Germinal center (tissue), 1 donor: ENCODE results near the gene LAMC1.
"Not testable (repeated sequence)": the region's sequence is repeated elsewhere in the genome, so short reads cannot be mapped to it uniquely, and the experiment has no call there.

Source experiments
- DNase-seq: peaks from one replicate; pipeline ENCODE4 v3.0.0; 2012; ENCODE audit warnings: mixed read lengths, low spot score

The LAMC1 gene

DNA sequence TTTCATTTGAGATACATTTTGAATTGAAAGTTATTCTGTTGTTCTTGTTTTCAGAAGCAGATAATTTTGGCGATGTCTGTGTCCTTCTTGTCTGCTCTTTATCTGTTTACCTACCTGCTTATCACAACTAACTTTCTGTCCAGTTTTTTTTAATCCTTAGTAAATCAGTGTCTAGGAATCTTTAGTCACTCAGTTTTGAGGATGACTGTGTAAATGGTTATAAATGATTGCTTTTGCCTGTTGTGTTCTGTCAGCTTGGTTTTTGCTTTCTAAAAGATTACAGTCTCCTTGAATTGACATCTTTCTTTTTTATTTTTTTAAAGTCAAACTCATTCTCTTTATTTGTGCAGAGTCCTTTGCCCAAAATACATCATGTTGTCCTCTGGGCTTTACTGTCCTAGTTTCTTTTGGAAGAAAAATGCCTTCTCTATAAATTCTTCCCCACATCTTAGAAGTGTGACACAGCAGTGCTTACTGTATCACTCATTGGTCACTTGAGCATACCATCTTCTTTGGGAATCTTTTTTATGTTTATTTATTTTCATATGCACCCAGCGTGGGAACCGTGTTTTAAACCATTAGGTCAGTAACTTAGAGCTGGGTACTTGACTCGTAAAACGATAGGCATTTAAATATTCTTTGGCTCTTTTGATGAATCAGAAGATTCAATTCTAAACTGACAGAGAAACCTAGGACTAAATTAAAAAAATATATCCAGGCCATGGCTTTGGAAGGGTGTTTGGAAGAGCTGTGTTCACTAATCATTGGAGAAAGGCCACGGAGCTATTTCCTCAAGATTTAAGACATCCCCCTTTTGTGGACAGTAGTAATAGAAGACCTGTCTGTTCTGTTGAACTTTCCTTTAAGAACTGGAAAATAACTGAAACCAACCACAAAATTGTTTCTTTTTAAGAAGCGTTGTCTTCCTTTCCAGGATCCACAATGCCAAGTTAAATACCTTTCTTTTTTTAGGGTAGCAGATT, 20.9 kb downstream of the LAMC1 start:
- no peak for DNase-seq

- DNase-seq: no peak
Measured at GRCh38 chr1:183044893-183045649, 21.9 kb downstream of the LAMC1 start.

- peak; percentile 32 for DNase-seq
Measured at GRCh38 chr1:183048087-183049085, 25.2 kb downstream of the LAMC1 start.

DNA sequence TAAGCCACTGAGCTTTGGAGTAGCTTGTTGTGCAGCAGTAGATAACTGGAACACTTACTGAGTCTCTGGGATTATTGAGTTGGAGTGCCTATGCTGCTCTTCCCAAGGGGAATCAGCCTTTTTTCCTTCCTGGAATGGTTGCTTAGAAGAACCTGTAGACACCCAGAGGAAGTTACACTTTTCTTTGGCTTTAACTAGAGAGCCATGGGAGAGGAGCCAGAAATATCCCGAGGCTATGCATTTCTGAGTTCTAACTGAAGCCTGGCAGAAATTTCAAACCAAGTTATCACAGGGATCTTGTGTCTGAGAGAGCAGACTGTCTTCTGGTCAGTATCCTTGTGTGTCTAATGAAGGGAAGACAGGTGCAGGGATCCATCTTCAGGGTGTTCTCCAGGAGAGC, 28.3 kb downstream of the LAMC1 start:
- no peak for DNase-seq

DNA sequence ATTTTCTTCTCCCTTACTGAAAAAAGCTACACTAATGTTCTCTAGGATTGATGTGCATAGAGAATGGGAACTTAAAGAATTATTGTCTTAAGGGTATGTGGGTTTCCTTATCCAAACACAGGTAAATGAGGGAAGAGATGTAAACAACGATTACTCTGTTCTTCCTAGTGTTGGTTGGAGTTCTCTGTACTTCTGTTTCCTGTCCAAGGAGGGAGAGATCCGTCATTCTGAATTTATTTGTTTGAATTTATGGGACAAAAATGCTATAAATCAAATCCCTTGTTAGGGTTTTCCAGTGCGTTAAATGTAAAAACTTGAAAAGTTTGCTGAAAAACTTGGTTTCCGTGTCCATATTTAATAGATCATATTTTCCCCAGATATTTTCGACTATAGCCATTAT, 29.6 kb downstream of the LAMC1 start:
- no peak for DNase-seq

DNA sequence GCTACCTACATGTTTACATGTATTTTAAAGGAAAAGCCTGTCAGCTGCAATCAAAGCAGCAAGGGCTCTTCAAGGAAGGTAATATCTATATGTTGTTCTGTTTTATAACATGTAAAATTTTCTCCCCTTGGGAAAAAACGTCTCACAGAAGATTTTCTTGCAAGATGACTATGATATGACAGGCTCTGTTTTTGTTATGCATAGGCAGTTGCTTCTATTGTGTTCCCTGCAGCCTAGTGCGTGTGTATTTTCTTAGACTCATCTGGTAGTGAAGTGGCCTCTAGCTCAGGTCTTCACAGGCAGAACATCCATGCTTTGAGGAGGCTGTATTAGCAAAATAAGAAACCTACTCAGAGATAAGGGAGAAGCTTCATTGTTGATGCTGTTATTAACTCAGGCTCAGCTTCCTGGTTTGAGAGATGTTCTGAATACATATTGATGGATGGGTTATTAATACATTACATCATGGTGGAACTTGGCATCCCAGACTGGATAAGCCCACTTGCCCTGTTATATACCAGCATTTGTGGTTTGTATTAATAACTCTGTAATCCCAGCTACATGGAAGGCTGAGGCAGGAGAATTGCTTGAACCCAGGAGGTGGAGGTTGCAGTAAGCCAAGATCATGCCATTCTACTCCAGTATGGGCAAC, 35.8 kb downstream of the LAMC1 start:
- DNase-seq: no peak

DNA sequence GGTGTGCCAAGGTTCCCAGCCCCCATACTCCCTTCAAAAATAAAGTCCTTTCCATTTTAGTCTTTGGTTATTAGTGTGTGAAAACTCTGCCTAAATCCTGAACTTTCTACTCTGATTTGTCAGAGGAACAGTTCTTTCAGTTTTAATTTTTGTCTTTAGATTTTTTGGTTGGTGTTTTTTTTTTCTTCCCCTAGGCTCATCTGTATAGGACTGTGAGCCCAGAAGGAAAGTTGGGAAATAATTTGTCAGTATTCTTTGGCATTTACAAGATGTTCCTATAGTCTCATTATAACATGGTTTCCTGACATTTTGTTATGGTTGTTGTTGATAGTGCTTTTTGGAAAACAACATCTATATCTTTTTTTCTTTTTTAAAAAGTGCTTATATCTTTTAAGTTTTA, 38.0 kb downstream of the LAMC1 start:
- no peak for DNase-seq

DNA sequence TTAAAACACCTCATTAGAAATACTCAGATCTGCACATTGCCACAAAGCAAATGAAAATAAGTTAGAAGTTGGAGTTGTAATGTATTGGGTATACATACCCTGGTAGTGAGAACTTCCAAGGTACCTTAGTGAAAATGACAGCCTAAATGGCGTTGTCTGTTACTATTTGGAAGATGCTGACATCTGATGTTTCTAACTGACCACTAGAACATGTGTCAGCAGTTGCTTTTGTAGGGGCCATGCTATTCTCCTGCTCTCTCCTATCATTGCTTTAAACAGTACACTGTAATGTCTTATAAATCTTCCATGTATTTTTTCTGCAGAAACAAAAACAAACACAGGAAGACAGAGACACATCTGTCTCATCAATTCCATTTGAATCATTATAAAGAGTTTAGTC, 40.1 kb downstream of the LAMC1 start:
- DNase-seq: no peak

DNA sequence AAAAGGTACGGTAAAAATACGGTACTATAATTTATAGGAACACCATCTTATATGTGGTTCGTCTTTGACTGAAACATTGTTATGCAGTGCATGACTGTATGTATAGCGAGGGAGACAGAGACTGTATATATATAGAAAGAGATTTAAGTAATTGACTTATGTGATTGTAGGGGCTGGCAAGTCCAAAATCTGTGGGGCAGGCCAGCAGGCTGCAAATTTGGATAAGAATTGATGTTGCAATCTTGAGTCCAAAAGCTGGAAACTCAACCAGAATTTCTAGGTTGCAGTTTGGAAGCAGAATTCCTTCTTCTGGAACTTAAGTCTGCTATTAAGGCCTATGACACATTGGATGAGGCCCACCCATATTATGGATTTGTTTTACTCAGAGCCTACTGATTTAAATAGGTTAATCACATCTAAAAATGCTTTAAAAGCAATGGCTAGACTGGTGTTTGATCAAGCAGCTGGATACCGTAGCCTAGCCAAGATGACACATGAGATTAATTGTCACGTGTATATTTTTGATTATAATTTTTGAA, 42.0 kb downstream of the LAMC1 start:
- DNase-seq: no peak

DNA sequence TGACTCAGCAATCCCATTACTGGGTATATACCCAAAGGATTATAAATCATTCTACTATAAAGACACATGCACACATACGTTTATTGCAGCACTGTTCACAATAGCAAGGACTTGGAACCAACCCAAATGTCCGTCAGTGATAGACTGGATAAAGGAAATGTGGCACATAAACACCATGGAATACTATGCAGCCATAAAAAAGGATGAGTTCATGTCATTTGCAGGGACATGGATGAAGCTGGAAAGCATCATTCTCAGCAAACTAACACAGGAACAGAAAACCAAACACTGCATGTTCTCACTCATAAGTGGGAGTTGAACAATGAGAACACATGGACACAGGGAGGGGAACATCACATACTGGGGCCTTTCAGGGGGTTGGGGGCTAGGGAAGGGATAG, 43.2 kb downstream of the LAMC1 start:
- not testable (repeated sequence) for DNase-seq

DNA sequence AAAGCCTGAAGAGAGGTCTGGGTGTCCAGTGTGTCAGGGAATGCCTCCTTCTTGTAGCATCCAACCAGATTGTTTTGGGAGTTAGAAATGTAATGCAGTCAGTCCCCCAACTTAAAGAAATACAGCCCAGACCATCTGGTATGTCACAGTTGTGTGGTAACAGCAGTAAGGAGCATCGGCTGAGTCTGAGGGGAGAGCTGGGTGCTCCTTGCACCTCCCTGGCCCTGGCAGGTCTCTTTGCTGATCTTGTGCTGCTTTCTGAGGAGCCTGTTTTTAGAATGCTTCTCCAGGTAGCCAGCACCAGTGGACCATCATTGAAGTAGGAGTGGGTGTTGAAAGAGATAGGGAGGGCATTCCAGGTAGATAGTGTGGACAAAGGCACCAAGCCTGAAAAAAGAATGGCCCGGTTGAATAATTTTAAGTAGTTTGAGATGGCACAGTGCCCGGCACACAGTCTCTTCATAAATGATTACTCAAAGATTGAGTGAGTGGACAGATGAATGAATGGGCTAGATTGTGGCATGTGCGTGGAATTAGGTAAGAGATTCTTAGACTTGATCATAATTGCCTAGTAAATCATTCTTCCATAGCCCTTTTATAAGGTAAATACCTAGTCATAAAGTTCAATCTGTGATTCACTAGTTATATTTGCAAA, 46.5 kb downstream of the LAMC1 start:
- DNase-seq: no peak

- DNase-seq: no peak
Measured at GRCh38 chr1:183070234-183070922, 47.2 kb downstream of the LAMC1 start.

GRCh38 chr1:183070923-183071618, 47.9 kb downstream of the LAMC1 start:
- peak; percentile 24 for DNase-seq

- DNase-seq: not testable (repeated sequence)
Measured at GRCh38 chr1:183072595-183072994, 49.4 kb downstream of the LAMC1 start.

GRCh38 chr1:183073320-183073719, 50.1 kb downstream of the LAMC1 start:
- no peak for DNase-seq

DNA sequence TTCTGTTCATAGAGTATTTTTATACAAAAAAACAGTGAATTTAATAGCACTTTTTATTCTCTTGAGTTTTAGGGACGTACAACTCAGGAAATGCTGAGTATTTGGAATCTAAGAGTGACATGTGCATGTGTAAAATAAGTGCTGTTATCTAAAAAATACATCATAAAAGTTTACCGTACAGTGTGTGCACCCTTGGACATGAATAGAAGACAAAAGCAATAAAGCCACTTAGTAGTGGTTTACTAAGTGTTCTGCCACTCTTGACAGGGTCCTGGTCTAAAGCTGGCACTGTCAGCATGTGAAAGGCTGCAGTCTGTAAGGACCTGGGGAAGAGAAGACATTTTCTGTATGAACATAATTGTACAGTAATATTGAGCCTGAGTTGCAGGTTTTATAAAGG, 51.0 kb downstream of the LAMC1 start:
- DNase-seq: no peak

- no peak for DNase-seq
Measured at GRCh38 chr1:183075861-183076260, 52.6 kb downstream of the LAMC1 start.

DNA sequence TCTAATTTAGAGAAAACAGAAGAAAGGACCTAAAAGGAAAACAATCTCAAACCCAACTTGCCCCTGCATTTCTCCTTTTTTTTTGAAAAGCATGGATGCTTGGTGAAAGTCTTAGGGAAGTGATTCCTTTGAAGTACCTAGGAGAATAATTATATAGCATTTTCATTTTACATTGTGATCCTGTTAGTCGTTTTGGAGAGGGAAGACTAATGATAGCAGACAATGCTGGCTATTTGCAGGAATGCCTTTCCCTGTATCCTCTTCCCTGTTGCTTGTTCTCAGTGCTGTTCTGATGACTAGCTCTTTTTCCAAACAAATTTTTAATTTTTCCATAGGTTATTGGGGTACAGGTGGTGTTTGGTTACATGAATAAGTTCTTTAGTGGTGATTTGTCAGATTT, 53.9 kb downstream of the LAMC1 start:
- DNase-seq: no peak

DNA sequence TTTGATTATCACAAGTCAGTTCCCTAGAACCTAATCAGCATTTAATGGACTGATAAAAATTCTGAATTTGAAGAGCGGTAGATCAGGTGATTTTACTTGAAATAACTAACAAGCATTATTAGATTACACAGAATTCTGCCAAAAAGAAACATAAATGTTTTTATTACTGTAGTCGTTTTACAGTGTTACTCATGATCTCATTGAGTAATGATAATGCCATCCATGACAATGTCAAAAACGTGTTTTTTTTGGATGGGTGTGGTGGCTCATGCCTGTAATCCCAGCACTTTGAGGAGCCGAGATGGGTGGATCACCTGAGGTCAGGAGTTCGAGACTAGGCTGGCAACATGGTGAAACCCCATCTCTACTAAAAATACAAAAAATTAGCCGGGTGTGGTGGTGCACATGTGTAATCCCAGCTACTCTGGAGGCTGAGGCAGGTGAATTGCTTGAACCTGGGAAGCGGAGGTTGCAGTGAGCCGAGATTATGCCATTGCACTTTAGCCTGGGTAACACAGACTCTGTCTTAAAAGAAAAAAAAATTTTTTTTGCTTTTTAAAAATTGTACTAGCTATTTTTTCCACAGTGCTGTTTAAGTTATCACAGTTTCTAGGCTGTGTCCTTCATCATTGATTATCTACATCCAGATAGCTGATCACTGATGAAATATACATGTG, 56.6 kb downstream of the LAMC1 start:
- DNase-seq: no peak
